Measurements from ENCODE around the gene ANKRD35. TPM values are rescaled to one million over a fixed set of nuclear protein-coding genes. Genes with fewer than 3 reads are reported as not detected.
"Not testable (repeated sequence)": the region's sequence is repeated elsewhere in the genome, so short reads cannot be mapped to it uniquely, and the experiment has no call there.

The ANKRD35 gene
- polyA plus RNA-seq (2013), result 0.90 TPM

- peak within 1 kb of the TSS; percentile 46 to 90 (median 74) for H3K4me3 ChIP-seq (ENCODE audit: control insufficient read depth in 1 of 7, extremely low read depth in 1 of 7, insufficient read depth in 4 of 7, low read depth in 2 of 7, low read length in 6 of 7)
- WGBS (ENCODE audit: insufficient coverage), result under 1% methylated on average over 19 of the region's 36 CpGs
- peak; percentile 69 to 85 (median 84) for DNase-seq
- ChIA-PET POLR2A (interaction anchor here (0.6 kb wide), 2 partner anchors 9 to 133 kb away, joined by 5 to 6 read pairs; no protein-coding TSS in a partner anchor), CTCF (interaction anchor here (0.7 to 3.5 kb wide), 8 partner anchors 14 to 40 kb away, joined by 3 to 12 read pairs (median 5); partner anchors contain the start of genes ITGA10, NUDT17 and PIAS3)
- H3K9me3 ChIP-seq (ENCODE audit: control extremely low read depth in 1 of 5, control insufficient read depth in 4 of 5, insufficient read depth in 2 of 5, low read depth in 1 of 5, low read length in 4 of 5), result no peaks in the 10 kb centered on the region
- peaks cover 0 to 11% (median 9%) of the 10 kb centered on the region in 4 experiments for H3K4me1 ChIP-seq (ENCODE audit: control extremely low read depth in 1 of 4, control insufficient read depth in 4 of 4, insufficient read depth in 4 of 4, low read length in 3 of 4)
- no peaks in the 10 kb centered on the region for H3K36me3 ChIP-seq (ENCODE audit: control insufficient read depth in 4 of 4, insufficient read depth in 4 of 4, low read length in 3 of 4)
- H3K27me3 ChIP-seq (replicated peaks in 2 of 5; ENCODE audit: control insufficient read depth in 4 of 5, insufficient read depth in 5 of 5, low read length in 4 of 5), result peaks cover 0 to 12% (median 2%) of the 10 kb centered on the region in 5 experiments
- no peak within 1 kb of the TSS for H3K27ac ChIP-seq (ENCODE audit: insufficient read depth in 1 of 2, low read depth in 1 of 2, low read length in 2 of 2, poor library complexity in 1 of 2, severe bottlenecking in 2 of 2)
Observed at GRCh38 chr1:145885738-145886287, at the start of gene ANKRD35. TSS of gene ANKRD35 (minus strand) at chr1:145885866. CDS start at chr1:145885758, 108 bp downstream.

GRCh38 chr1:145932522-145933009, 46.9 kb upstream of the ANKRD35 start:
- not testable (repeated sequence) for H3K27ac ChIP-seq (ENCODE audit: insufficient read depth in 1 of 2, low read depth in 1 of 2, low read length in 2 of 2, poor library complexity in 1 of 2, severe bottlenecking in 2 of 2)
- CTCF ChIA-PET, result interaction anchor here (0.7 kb wide), 1 partner anchor 72 kb away, joined by 3 read pairs; no protein-coding TSS in a partner anchor

GRCh38 chr1:145927916-145928643, 42.4 kb upstream of the ANKRD35 start:
- Histone ChIP-seq H3K27me3 (replicated peaks in 2 of 5; ENCODE audit: control insufficient read depth in 4 of 5, insufficient read depth in 5 of 5, low read length in 4 of 5) (no peaks in the 10 kb centered on the region), H3K4me1 (ENCODE audit: control extremely low read depth in 1 of 4, control insufficient read depth in 4 of 4, insufficient read depth in 4 of 4, low read length in 3 of 4) (peaks cover 6 to 24% (median 21%) of the 10 kb centered on the region in 4 experiments), H3K27ac (ENCODE audit: insufficient read depth in 1 of 2, low read depth in 1 of 2, low read length in 2 of 2, poor library complexity in 1 of 2, severe bottlenecking in 2 of 2) (peak overlapping the region; percentile 96 to 97), H3K4me3 (ENCODE audit: control insufficient read depth in 1 of 7, extremely low read depth in 1 of 7, insufficient read depth in 4 of 7, low read depth in 2 of 7, low read length in 6 of 7) (peak overlapping the region; percentile 14 to 92 (median 87)), H3K36me3 (ENCODE audit: control insufficient read depth in 4 of 4, insufficient read depth in 4 of 4, low read length in 3 of 4) (peaks cover 4 to 19% (median 10%) of the 10 kb centered on the region in 4 experiments), H3K9me3 (ENCODE audit: control extremely low read depth in 1 of 5, control insufficient read depth in 4 of 5, insufficient read depth in 2 of 5, low read depth in 1 of 5, low read length in 4 of 5) (no peaks in the 10 kb centered on the region)
- DNase-seq, result no peak
- ChIA-PET POLR2A (interaction anchor here (0.9 to 2.2 kb wide), 6 partner anchors 9 to 36 kb away, joined by 3 to 15 read pairs (median 6); partner anchors contain the start of genes ANKRD34A, LIX1L, PEX11B and POLR3GL), CTCF (interaction anchor here (1.1 to 2.2 kb wide), 15 partner anchors 9 to 107 kb away, joined by 3 to 10 read pairs (median 4); partner anchors contain the start of genes ANKRD34A, HJV, PEX11B and POLR3GL)
- 88% methylated on average over 9 of the region's 20 CpGs for WGBS (ENCODE audit: insufficient coverage)

More at GRCh38 chr1:145932522-145933009, 46.9 kb upstream of the ANKRD35 start:
- H3K4me1 ChIP-seq (ENCODE audit: control extremely low read depth in 1 of 4, control insufficient read depth in 4 of 4, insufficient read depth in 4 of 4, low read length in 3 of 4), result peaks cover 3 to 15% (median 12%) of the 10 kb centered on the region in 4 experiments
- POLR2A ChIA-PET; H3K27me3 ChIP-seq (replicated peaks in 2 of 5; ENCODE audit: control insufficient read depth in 4 of 5, insufficient read depth in 5 of 5, low read length in 4 of 5); H3K9me3 ChIP-seq (ENCODE audit: control extremely low read depth in 1 of 5, control insufficient read depth in 4 of 5, insufficient read depth in 2 of 5, low read depth in 1 of 5, low read length in 4 of 5); H3K4me3 ChIP-seq (ENCODE audit: control insufficient read depth in 1 of 7, extremely low read depth in 1 of 7, insufficient read depth in 4 of 7, low read depth in 2 of 7, low read length in 6 of 7): not testable (repeated sequence)
- 0% methylated on average over 4 of the region's 9 CpGs for WGBS (ENCODE audit: insufficient coverage)
- peaks cover 9 to 23% (median 14%) of the 10 kb centered on the region in 4 experiments for H3K36me3 ChIP-seq (ENCODE audit: control insufficient read depth in 4 of 4, insufficient read depth in 4 of 4, low read length in 3 of 4)
- DNase-seq, result peak; percentile 56 to 89 (median 77)

- 0% methylated on average over 28 of the region's 41 CpGs for WGBS (ENCODE audit: insufficient coverage)
- POLR2A ChIA-PET, result interaction anchor here (0.7 to 2.2 kb wide), 7 partner anchors 9 to 37 kb away, joined by 3 to 15 read pairs (median 5); partner anchors contain the start of genes ANKRD34A, LIX1L, PEX11B and POLR3GL
Observed at GRCh38 chr1:145927063-145927886, 41.6 kb upstream of the ANKRD35 start, which contains the start of gene RBM8A. TSS of gene RBM8A (minus strand) at chr1:145927484. CDS start at chr1:145927426, 58 bp downstream.

GRCh38 chr1:145926686-145927062, 41.0 kb upstream of the ANKRD35 start:
- H3K4me3 ChIP-seq (ENCODE audit: control insufficient read depth in 1 of 7, extremely low read depth in 1 of 7, insufficient read depth in 4 of 7, low read depth in 2 of 7, low read length in 6 of 7), result peak overlapping the region; percentile 66 to 92 (median 87)
- POLR2A ChIA-PET, result interaction anchor here (1.5 to 2.2 kb wide), 3 partner anchors 8 to 37 kb away, joined by 5 to 15 read pairs (median 9); partner anchors contain the start of genes ANKRD34A, PEX11B and POLR3GL
- CTCF ChIA-PET, result interaction anchor here (0.5 to 2.1 kb wide), 13 partner anchors 8 to 329 kb away, joined by 3 to 10 read pairs (median 4); partner anchors contain the start of genes HJV and PEX11B
- peaks cover 6 to 18% (median 16%) of the 10 kb centered on the region in 4 experiments for H3K4me1 ChIP-seq (ENCODE audit: control extremely low read depth in 1 of 4, control insufficient read depth in 4 of 4, insufficient read depth in 4 of 4, low read length in 3 of 4)
- 9% methylated on average over 18 of the region's 19 CpGs for WGBS (ENCODE audit: insufficient coverage)
- H3K27me3 ChIP-seq (replicated peaks in 2 of 5; ENCODE audit: control insufficient read depth in 4 of 5, insufficient read depth in 5 of 5, low read length in 4 of 5), result no peaks in the 10 kb centered on the region
- DNase-seq, result no peak
- peaks cover 6 to 23% (median 10%) of the 10 kb centered on the region in 4 experiments for H3K36me3 ChIP-seq (ENCODE audit: control insufficient read depth in 4 of 4, insufficient read depth in 4 of 4, low read length in 3 of 4)
- H3K9me3 ChIP-seq (ENCODE audit: control extremely low read depth in 1 of 5, control insufficient read depth in 4 of 5, insufficient read depth in 2 of 5, low read depth in 1 of 5, low read length in 4 of 5), result no peaks in the 10 kb centered on the region
- peak overlapping the region; percentile 96 to 97 for H3K27ac ChIP-seq (ENCODE audit: insufficient read depth in 1 of 2, low read depth in 1 of 2, low read length in 2 of 2, poor library complexity in 1 of 2, severe bottlenecking in 2 of 2)

More at GRCh38 chr1:145927063-145927886, 41.6 kb upstream of the ANKRD35 start, which contains the start of gene RBM8A:
- Histone ChIP-seq H3K27ac (ENCODE audit: insufficient read depth in 1 of 2, low read depth in 1 of 2, low read length in 2 of 2, poor library complexity in 1 of 2, severe bottlenecking in 2 of 2) (peak within 1 kb of the TSS; percentile 96 to 97), H3K4me1 (ENCODE audit: control extremely low read depth in 1 of 4, control insufficient read depth in 4 of 4, insufficient read depth in 4 of 4, low read length in 3 of 4) (peaks cover 6 to 20% (median 17%) of the 10 kb centered on the region in 4 experiments), H3K4me3 (ENCODE audit: control insufficient read depth in 1 of 7, extremely low read depth in 1 of 7, insufficient read depth in 4 of 7, low read depth in 2 of 7, low read length in 6 of 7) (peak within 1 kb of the TSS; percentile 66 to 92 (median 87)), H3K27me3 (replicated peaks in 2 of 5; ENCODE audit: control insufficient read depth in 4 of 5, insufficient read depth in 5 of 5, low read length in 4 of 5) (no peaks in the 10 kb centered on the region), H3K36me3 (ENCODE audit: control insufficient read depth in 4 of 4, insufficient read depth in 4 of 4, low read length in 3 of 4) (peaks cover 5 to 21% (median 10%) of the 10 kb centered on the region in 4 experiments), H3K9me3 (ENCODE audit: control extremely low read depth in 1 of 5, control insufficient read depth in 4 of 5, insufficient read depth in 2 of 5, low read depth in 1 of 5, low read length in 4 of 5) (no peaks in the 10 kb centered on the region)
- peak; percentile 100 for DNase-seq
- CTCF ChIA-PET, result interaction anchor here (0.5 to 2.2 kb wide), 19 partner anchors 8 to 330 kb away, joined by 3 to 10 read pairs (median 4); partner anchors contain the start of genes ANKRD34A, HJV, PEX11B and POLR3GL

GRCh38 chr1:145922266-145922665, 36.6 kb upstream of the ANKRD35 start:
- ChIA-PET CTCF (interaction anchor here (1.3 to 1.6 kb wide), 2 partner anchors 11 to 55 kb away, joined by 4 read pairs; no protein-coding TSS in a partner anchor), POLR2A (no interaction called here)
- Histone ChIP-seq H3K27me3 (replicated peaks in 2 of 5; ENCODE audit: control insufficient read depth in 4 of 5, insufficient read depth in 5 of 5, low read length in 4 of 5) (no peaks in the 10 kb centered on the region), H3K9me3 (ENCODE audit: control extremely low read depth in 1 of 5, control insufficient read depth in 4 of 5, insufficient read depth in 2 of 5, low read depth in 1 of 5, low read length in 4 of 5) (no peaks in the 10 kb centered on the region), H3K27ac (ENCODE audit: insufficient read depth in 1 of 2, low read depth in 1 of 2, low read length in 2 of 2, poor library complexity in 1 of 2, severe bottlenecking in 2 of 2) (no peak overlapping the region), H3K4me1 (ENCODE audit: control extremely low read depth in 1 of 4, control insufficient read depth in 4 of 4, insufficient read depth in 4 of 4, low read length in 3 of 4) (peaks cover 7 to 34% (median 31%) of the 10 kb centered on the region in 4 experiments), H3K36me3 (ENCODE audit: control insufficient read depth in 4 of 4, insufficient read depth in 4 of 4, low read length in 3 of 4) (peaks cover 6 to 23% (median 10%) of the 10 kb centered on the region in 4 experiments), H3K4me3 (ENCODE audit: control insufficient read depth in 1 of 7, extremely low read depth in 1 of 7, insufficient read depth in 4 of 7, low read depth in 2 of 7, low read length in 6 of 7) (no peak overlapping the region)
- no peak for DNase-seq
- WGBS (ENCODE audit: insufficient coverage), result 100% methylated on average over 1 of the region's 2 CpGs
